ENCODE measurements around the gene ONECUT3. TPM values are rescaled to one million over a fixed set of nuclear protein-coding genes. Genes with fewer than 3 reads are reported as not detected.

The ONECUT3 gene
- total RNA-seq, 1 donor from 2014 or later = not detected

GRCh38 chr19:1736280-1736679 is 17.0 kb upstream of the ONECUT3 start:
- intact Hi-C loops (cut with DNase I) = no loop called here
- no peak for DNase-seq
- no peak for ATAC-seq (ENCODE audit: poor library complexity)

- ATAC-seq (ENCODE audit: poor library complexity) (no peak), DNase-seq (no peak)
- intact Hi-C loops (cut with DNase I) = no loop called here
Observed at GRCh38 chr19:1736927-1737326, 16.4 kb upstream of the ONECUT3 start.

- no peak for ATAC-seq (ENCODE audit: poor library complexity)
- DNase-seq = no peak
- intact Hi-C loops (cut with DNase I) = no loop called here
Observed at GRCh38 chr19:1739960-1740629, 13.2 kb upstream of the ONECUT3 start.

GRCh38 chr19:1742989-1743696 is 10.2 kb upstream of the ONECUT3 start:
- DNase-seq (no peak), ATAC-seq (ENCODE audit: poor library complexity) (no peak)
- intact Hi-C loops (cut with DNase I) = no loop called here

GRCh38 chr19:1744133-1744665 is 9.1 kb upstream of the ONECUT3 start:
- DNase-seq (no peak), ATAC-seq (ENCODE audit: poor library complexity) (no peak)
- intact Hi-C loops (cut with DNase I) = no loop called here

- no peak for DNase-seq
- intact Hi-C loops (cut with DNase I) = no loop called here
- no peak for ATAC-seq (ENCODE audit: poor library complexity)
Observed at GRCh38 chr19:1744822-1745563, 8.3 kb upstream of the ONECUT3 start.

- intact Hi-C loops (cut with DNase I) = no loop called here
- DNase-seq = no peak
- no peak for ATAC-seq (ENCODE audit: poor library complexity)
Observed at GRCh38 chr19:1745589-1746031, 7.7 kb upstream of the ONECUT3 start.

- ATAC-seq (ENCODE audit: poor library complexity) (no peak), DNase-seq (no peak)
- intact Hi-C loops (cut with DNase I) = no loop called here
Observed at GRCh38 chr19:1746401-1747284, 6.7 kb upstream of the ONECUT3 start.

- DNase-seq (no peak), ATAC-seq (ENCODE audit: poor library complexity) (no peak)
- intact Hi-C loops (cut with DNase I) = no loop called here
Observed at GRCh38 chr19:1747285-1748114, 5.8 kb upstream of the ONECUT3 start.

GRCh38 chr19:1748115-1748872 is 5.0 kb upstream of the ONECUT3 start:
- no peak for ATAC-seq (ENCODE audit: poor library complexity)
- intact Hi-C loops (cut with DNase I) = no loop called here
- DNase-seq = no peak

GRCh38 chr19:1748873-1749341 is 4.4 kb upstream of the ONECUT3 start:
- no peak for DNase-seq
- intact Hi-C loops (cut with DNase I) = no loop called here
- no peak for ATAC-seq (ENCODE audit: poor library complexity)

- intact Hi-C loops (cut with DNase I) = no loop called here
- DNase-seq = no peak
- ATAC-seq (ENCODE audit: poor library complexity) = no peak
Observed at GRCh38 chr19:1749373-1750342, 3.6 kb upstream of the ONECUT3 start.

- DNase-seq = no peak
- intact Hi-C loops (cut with DNase I) = no loop called here
- no peak for ATAC-seq (ENCODE audit: poor library complexity)
Observed at GRCh38 chr19:1750343-1751021, 2.8 kb upstream of the ONECUT3 start.

GRCh38 chr19:1751367-1752008 is 1.8 kb upstream of the ONECUT3 start:
- ATAC-seq (ENCODE audit: poor library complexity) = no peak
- intact Hi-C loops (cut with DNase I) = no loop called here
- no peak for DNase-seq
